ENCODE results near the gene B9D1.
"Not testable (repeated sequence)": the region's sequence is repeated elsewhere in the genome, so short reads cannot be mapped to it uniquely, and the experiment has no call there.

Gene B9D1

GRCh38 chr17:19359151-19359550 is 3.4 kb downstream of the B9D1 start:
- no peak for DNase-seq (ENCODE audit: low read depth)

GRCh38 chr17:19357761-19358160 is 4.8 kb downstream of the B9D1 start:
- DNase-seq (ENCODE audit: low read depth) = no peak

- no peak for DNase-seq (ENCODE audit: low read depth)
Observed at GRCh38 chr17:19357351-19357750, 5.2 kb downstream of the B9D1 start.

GRCh38 chr17:19354748-19355147 is 7.8 kb downstream of the B9D1 start:
- DNase-seq (ENCODE audit: low read depth) = no peak

DNA sequence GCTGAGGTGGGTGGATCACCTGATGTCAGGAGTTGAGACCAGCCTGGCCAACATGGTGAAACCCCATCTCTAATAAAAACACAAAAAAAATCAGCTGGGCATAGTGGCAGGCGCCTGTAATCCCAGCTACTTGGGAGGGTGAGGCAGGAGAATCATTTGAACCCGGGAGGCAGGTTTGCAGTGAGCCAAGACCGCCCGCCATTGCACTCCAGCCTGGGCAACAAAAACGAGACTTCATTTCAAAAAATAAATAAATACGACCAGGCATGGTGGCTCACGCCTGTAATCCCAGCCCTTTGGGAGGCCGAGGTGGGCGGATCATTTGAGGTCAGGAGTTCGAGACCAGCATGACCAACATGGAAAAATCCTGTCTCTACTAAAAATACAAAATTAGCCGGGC is 9.1 kb downstream of the B9D1 start:
- not testable (repeated sequence) for DNase-seq (ENCODE audit: low read depth)

DNA sequence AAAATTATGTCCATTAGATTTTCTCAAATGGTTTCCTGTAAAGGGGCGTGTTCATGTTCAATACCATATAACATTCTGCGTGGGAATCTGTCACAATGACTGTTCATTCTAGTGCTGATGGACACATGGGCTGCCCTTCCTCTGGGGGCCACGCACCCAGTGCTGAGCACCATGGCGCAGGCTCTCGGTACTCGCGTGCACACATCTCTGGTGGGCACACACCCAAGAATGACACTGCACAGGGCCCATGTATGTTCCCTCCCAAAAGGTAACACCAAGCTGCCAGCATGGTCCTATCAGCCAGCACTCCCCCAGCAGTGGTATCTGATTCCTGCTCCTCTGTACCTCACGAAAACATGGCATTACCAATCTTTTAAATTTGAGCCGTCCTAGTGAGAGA is 13.7 kb downstream of the B9D1 start:
- no peak for DNase-seq (ENCODE audit: low read depth)

DNA sequence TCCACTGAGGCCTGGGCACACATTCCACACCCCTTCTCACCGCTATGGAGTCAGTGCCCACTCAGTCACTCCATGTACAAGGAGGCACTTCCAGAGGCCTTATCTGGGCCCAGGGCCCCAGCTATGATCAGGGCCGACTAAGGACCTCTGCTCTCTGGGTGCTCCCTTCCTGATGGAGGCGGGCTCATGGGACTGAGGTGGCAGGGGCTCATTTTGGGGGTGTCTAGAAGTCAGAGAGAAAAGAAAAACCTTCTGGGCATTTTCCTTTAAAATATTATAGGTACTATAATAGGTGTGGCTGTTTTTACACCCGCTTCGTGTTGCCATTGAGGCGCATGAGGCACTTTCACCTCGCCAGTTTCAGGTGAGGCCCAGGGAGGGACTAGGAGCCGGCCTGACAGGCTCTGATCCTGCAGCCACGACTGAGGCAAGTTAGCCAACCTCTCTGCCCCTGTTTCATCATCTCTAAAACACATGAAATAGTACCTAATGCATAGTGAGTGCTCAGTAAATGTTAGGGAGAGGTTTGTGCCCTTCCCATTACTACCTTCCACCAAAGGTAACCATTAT is 14.4 kb downstream of the B9D1 start:
- DNase-seq (ENCODE audit: low read depth) = no peak

- no peak for DNase-seq (ENCODE audit: low read depth)
Observed at GRCh38 chr17:19347323-19348080, 15.0 kb downstream of the B9D1 start.

- DNase-seq (ENCODE audit: low read depth) = no peak
Observed at GRCh38 chr17:19346351-19347255, 15.9 kb downstream of the B9D1 start.

GRCh38 chr17:19345486-19346350 is 16.8 kb downstream of the B9D1 start:
- no peak for DNase-seq (ENCODE audit: low read depth)

DNA sequence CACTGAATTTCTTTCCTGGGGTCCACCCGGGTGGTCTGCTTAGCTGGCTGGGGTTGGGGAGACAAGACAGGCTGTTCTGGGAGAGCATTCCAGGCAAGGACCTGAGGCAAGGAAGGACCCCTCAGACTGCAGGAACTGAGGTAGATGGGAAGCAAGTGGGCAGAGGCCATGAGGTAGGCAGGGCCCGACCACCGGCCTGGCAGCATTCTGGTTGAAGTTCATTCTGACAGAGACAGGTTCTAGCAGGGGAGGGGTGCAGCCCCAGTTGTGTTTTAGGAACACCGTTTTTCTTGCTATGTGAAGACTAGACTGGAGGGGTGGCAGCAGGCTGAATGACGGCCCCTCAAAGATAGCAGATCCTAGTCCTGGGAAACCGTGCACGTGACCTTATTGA is 17.5 kb downstream of the B9D1 start:
- no peak for DNase-seq (ENCODE audit: low read depth)

GRCh38 chr17:19344311-19345066 is 18.0 kb downstream of the B9D1 start:
- DNase-seq (ENCODE audit: low read depth) = no peak

- DNase-seq (ENCODE audit: low read depth) = no peak
Observed at GRCh38 chr17:19343671-19344151, 18.8 kb downstream of the B9D1 start.

DNA sequence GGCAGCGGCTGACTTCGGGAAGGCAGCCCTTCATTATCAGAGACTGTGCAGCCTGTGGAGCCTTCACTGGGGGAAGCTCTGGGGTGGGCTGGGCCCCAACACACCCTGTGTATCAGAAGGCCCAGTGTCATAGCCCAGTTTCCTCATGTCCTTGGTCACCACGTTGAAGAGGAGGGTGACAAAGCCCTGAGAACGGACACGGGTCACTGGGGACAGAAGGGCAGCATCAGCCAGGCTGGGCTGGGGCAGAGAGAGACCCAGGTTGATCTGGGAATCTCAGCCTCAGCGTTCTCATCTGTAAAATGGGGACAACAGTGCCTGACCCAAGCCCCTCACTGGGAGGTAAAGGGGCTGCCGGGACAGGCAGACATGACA is 19.3 kb downstream of the B9D1 start:
- DNase-seq (ENCODE audit: low read depth) = no peak

GRCh38 chr17:19342611-19343255 is 19.8 kb downstream of the B9D1 start:
- DNase-seq (ENCODE audit: low read depth) = no peak

GRCh38 chr17:19341641-19342610 is 20.6 kb downstream of the B9D1 start:
- DNase-seq (ENCODE audit: low read depth) = no peak

DNA sequence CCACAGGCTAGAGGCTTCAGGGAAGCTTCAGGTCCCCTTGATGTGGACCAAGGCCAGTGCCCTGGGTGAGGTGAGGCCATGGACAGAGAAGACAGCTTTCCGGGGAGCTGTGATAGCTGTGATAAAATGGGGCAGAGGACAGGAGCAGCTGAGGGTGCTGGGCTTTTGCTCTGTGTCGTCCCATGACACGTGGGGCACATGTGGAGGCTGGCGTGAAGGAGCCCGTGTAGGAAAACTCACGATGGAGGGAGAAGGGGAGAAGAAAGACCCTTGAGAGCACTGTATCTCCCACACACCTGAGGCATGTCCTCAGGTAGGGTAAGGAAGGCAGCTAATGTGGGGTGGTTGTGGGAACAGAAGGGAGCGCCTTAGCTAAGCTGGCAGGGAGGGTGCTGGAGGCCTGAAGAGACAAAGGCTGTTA is 21.3 kb downstream of the B9D1 start:
- DNase-seq (ENCODE audit: low read depth) = no peak

- no peak for DNase-seq (ENCODE audit: low read depth)
Observed at GRCh38 chr17:19339341-19339815, 23.1 kb downstream of the B9D1 start.
